Lung (tissue), 12 donors: ENCODE measurements around the gene NSUN4. TPM values are rescaled to one million over a fixed set of nuclear protein-coding genes. Genes with fewer than 3 reads are reported as not detected.
A peak's percentile ranks its signal among the peaks of the same experiment; 100 is the strongest.

Source experiments
- ATAC-seq: fragments of 200-7000 bp; cut with Tn5 transposase; one replicate; pipeline ENCODE4 v1.9.1; 2020; ENCODE audit warnings: moderate number of reproducible peaks; ENCODE audit not compliant: insufficient read depth, low FRiP score
- DNase-seq, 3 donors: peaks; one replicate each; pipeline ENCODE4 v3.0.0-alpha.2; 2013 to 2017
- H3K27ac ChIP-seq, 2 donors: one replicate each; pipeline ENCODE4 v1.5.1; 2013; ENCODE audit warnings: mild to moderate bottlenecking in 2 of 2, moderate library complexity in 2 of 2, control low read depth in 1 of 2, inconsistent platforms in 1 of 2, low read depth in 1 of 2, low read length in 1 of 2
- H3K27me3 ChIP-seq, 3 donors: one replicate each; pipeline ENCODE4 v1.5.1; 2013; ENCODE audit warnings: low read length in 2 of 3; ENCODE audit not compliant: control insufficient read depth in 3 of 3, insufficient read depth in 3 of 3
- H3K36me3 ChIP-seq, 4 donors: one replicate each; pipeline ENCODE4 v1.5.1; 2013; ENCODE audit warnings: low read length in 4 of 4, mild to moderate bottlenecking in 1 of 4, moderate library complexity in 1 of 4; ENCODE audit not compliant: control insufficient read depth in 4 of 4, insufficient read depth in 4 of 4
- H3K4me1 ChIP-seq, 5 donors: one replicate each; pipeline ENCODE4 v1.5.1; 2013; ENCODE audit warnings: low read length in 5 of 5, mild to moderate bottlenecking in 2 of 5, moderate library complexity in 1 of 5; ENCODE audit not compliant: control insufficient read depth in 5 of 5, insufficient read depth in 5 of 5
- H3K4me3 ChIP-seq: one replicate; pipeline ENCODE4 v1.5.1; 2013; ENCODE audit warnings: mild to moderate bottlenecking, control low read depth, moderate library complexity
- H3K9ac ChIP-seq, 2 donors: one replicate each; pipeline ENCODE4 v1.5.1; 2013; ENCODE audit warnings: low read length in 2 of 2, control low read depth in 1 of 2; ENCODE audit not compliant: insufficient read depth in 1 of 2
- H3K9me3 ChIP-seq, 4 donors: one replicate each; pipeline ENCODE4 v1.5.1; 2013; ENCODE audit warnings: low read length in 3 of 4, mild to moderate bottlenecking in 1 of 4, moderate library complexity in 1 of 4; ENCODE audit not compliant: control insufficient read depth in 4 of 4, insufficient read depth in 3 of 4
- WGBS, 2 donors: extraction: QIAGEN DNeasy Blood & Tissue Kit; methylation state at CpG; one replicate each; pipeline ENCODE4 v1.1.7; 2013; 5-methylcytosine and 5-hydroxymethylcytosine counted together
- polyA plus RNA-seq, 2 donors: library from polyadenylated mRNA; stranded (reverse); fragments of 200-250 nt; gene quantifications; one replicate each; pipeline ENCODE4 v1.2.1, GENCODE V29; 2013
- total RNA-seq, 2 donors: library from RNA; depleted of rRNA in 1 of 2; stranded (reverse); fragments of >200 nt in 1 of 2; gene quantifications; one replicate each; pipeline ENCODE4 v1.2.1, GENCODE V29; 2014 to 2021
- TF ChIP-seq, protein P1 (sequence below): IDR thresholded peaks from 2 replicates; pipeline ENCODE4 v1.5.1; 2012; ENCODE audit warnings: mild to moderate bottlenecking; ENCODE audit errors: control extremely low read depth, extremely low read depth
- donor health status: control.
- donor health status: control.
- donor health status: Bipolar disorder and iron deficiency.
- donor health status: healthy.
- donor health status: DM: yes; HTN: yes; CAD: no.

Gene NSUN4
- total and polyA plus RNA-seq, 4 donors: 11.2 to 29.3 (median 23.4) TPM

GRCh38 chr1:46396441-46397398 is 56.1 kb downstream of the NSUN4 start:
- DNase-seq (peak in 2 of 3 donors; percentile 17 to 45), ATAC-seq (no peak)
- Histone ChIP-seq H3K36me3 (no peaks in the 10 kb centered on the region), H3K9me3 (peaks cover 0 to 8% (median 4%) of the 10 kb centered on the region in 4 donors), H3K27me3 (no peaks in the 10 kb centered on the region), H3K9ac (no peak overlapping the region), H3K27ac (no peak overlapping the region), H3K4me3 (no peak overlapping the region), H3K4me1 (peaks cover 0 to 29% (median 9%) of the 10 kb centered on the region in 5 donors)
- TF ChIP-seq, protein P1, sequence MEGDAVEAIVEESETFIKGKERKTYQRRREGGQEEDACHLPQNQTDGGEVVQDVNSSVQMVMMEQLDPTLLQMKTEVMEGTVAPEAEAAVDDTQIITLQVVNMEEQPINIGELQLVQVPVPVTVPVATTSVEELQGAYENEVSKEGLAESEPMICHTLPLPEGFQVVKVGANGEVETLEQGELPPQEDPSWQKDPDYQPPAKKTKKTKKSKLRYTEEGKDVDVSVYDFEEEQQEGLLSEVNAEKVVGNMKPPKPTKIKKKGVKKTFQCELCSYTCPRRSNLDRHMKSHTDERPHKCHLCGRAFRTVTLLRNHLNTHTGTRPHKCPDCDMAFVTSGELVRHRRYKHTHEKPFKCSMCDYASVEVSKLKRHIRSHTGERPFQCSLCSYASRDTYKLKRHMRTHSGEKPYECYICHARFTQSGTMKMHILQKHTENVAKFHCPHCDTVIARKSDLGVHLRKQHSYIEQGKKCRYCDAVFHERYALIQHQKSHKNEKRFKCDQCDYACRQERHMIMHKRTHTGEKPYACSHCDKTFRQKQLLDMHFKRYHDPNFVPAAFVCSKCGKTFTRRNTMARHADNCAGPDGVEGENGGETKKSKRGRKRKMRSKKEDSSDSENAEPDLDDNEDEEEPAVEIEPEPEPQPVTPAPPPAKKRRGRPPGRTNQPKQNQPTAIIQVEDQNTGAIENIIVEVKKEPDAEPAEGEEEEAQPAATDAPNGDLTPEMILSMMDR: no peak
- WGBS, 2 donors: 77% methylated on average over 10 of the region's 10 CpGs

GRCh38 chr1:46399307-46399706 is 58.7 kb downstream of the NSUN4 start:
- peak overlapping the region in 1 of 2 donors; percentile 42 for H3K9ac ChIP-seq
- no peaks in the 10 kb centered on the region for H3K27me3 ChIP-seq
- TF ChIP-seq, protein P1: no peak
- DNase-seq (no peak), ATAC-seq (no peak)
- 58 to 75% methylated on average over 9 of the region's 9 CpGs for WGBS, 2 donors
- no peak overlapping the region for H3K27ac ChIP-seq
- peaks cover 0 to under 1% (median 0%) of the 10 kb centered on the region in 4 donors for H3K9me3 ChIP-seq
- no peak overlapping the region for H3K4me3 ChIP-seq
- H3K4me1 ChIP-seq: peaks cover 0 to 30% (median 9%) of the 10 kb centered on the region in 5 donors
- H3K36me3 ChIP-seq: no peaks in the 10 kb centered on the region

- Histone ChIP-seq H3K9me3 (no peaks in the 10 kb centered on the region), H3K27me3 (no peaks in the 10 kb centered on the region), H3K36me3 (no peaks in the 10 kb centered on the region), H3K4me3 (no peak overlapping the region), H3K4me1 (peaks cover 0 to 20% (median 6%) of the 10 kb centered on the region in 5 donors), H3K27ac (no peak overlapping the region), H3K9ac (no peak overlapping the region)
- DNase-seq (no peak), ATAC-seq (no peak)
- TF ChIP-seq, protein P1: no peak
- 70 to 77% methylated on average over 4 of the region's 4 CpGs for WGBS, 2 donors
Measured at GRCh38 chr1:46400421-46400820, 59.8 kb downstream of the NSUN4 start.
